IMR-90 (cell line): ENCODE data around the gene ZNF213. TPM values are rescaled to one million over a fixed set of nuclear protein-coding genes. Genes with fewer than 3 reads are reported as not detected.
A peak's percentile ranks its signal among the peaks of the same experiment; 100 is the strongest.

Experiments used
- ATAC-seq: fragments of 200-7000 bp; cut with Tn5 transposase; 2 replicates; pipeline ENCODE4 v1.9.1; 2020; ENCODE audit warnings: low read depth, mild to moderate bottlenecking, moderate library complexity
- BruUV-seq: library from RNA; stranded (reverse); fragments of 400-500 nt; replicated peaks from 2 replicates; lab custom pipeline; 2021; lab: Mats Ljungman, UMichigan
- CTCF ChIA-PET: fragments of 300-600 bp; formaldehyde crosslinking; extraction: SDS; loops from one replicate; lab custom pipeline; 2021; ENCODE audit warnings: antibody characterized with exemption; lab: Yijun Ruan, JAX
- POLR2A ChIA-PET: fragments of 300-600 bp; sonication (Branson Sonifier 250); formaldehyde crosslinking; loops from one replicate; lab custom pipeline; 2022; ENCODE audit warnings: antibody characterized with exemption; ENCODE audit not compliant: unreplicated experiment; lab: Charles Lee
- DNase-seq: peaks from one replicate; pipeline ENCODE4 v3.0.0; 2013
- H2AFZ ChIP-seq: replicated peaks from 2 replicates; pipeline ENCODE3; 2013; ENCODE audit warnings: low read length, mild to moderate bottlenecking; ENCODE audit not compliant: poor library complexity
- H2AK5ac ChIP-seq: 2 replicates; pipeline ENCODE4 v1.6.1; 2013; ENCODE audit warnings: low read depth, low read length, inconsistent platforms
- H2AK9ac ChIP-seq: replicated peaks from 2 replicates; pipeline ENCODE3; 2013; ENCODE audit warnings: mild to moderate bottlenecking, low read depth, low read length, moderate library complexity; ENCODE audit not compliant: poor library complexity
- H2BK120ac ChIP-seq: 2 replicates; pipeline ENCODE4 v1.6.1; 2013; ENCODE audit warnings: low read depth, low read length, inconsistent platforms
- H2BK15ac ChIP-seq: 3 replicates; pipeline ENCODE4 v1.6.1; 2013; ENCODE audit warnings: low read depth, low read length, inconsistent platforms
- H2BK20ac ChIP-seq: 2 replicates; pipeline ENCODE4 v1.6.1; 2013; ENCODE audit warnings: low read depth, mild to moderate bottlenecking, inconsistent platforms, low read length, moderate library complexity
- H2BK5ac ChIP-seq: 2 replicates; pipeline ENCODE4 v1.6.1; 2013; ENCODE audit warnings: mild to moderate bottlenecking, low read depth, low read length, inconsistent platforms; ENCODE audit not compliant: poor library complexity, severe bottlenecking
- H3K14ac ChIP-seq: replicated peaks from 2 replicates; pipeline ENCODE4 v1.6.1; 2013; ENCODE audit warnings: low read depth, low read length, inconsistent platforms
- H3K18ac ChIP-seq: 2 replicates; pipeline ENCODE4 v1.6.1; 2013; ENCODE audit warnings: low read depth, low read length, control low read depth
- H3K23ac ChIP-seq: 2 replicates; pipeline ENCODE4 v1.6.1; 2013; ENCODE audit warnings: low read depth, low read length, inconsistent platforms
- H3K27ac ChIP-seq: 2 replicates; pipeline ENCODE4 v1.5.1; 2013; ENCODE audit warnings: mild to moderate bottlenecking, control low read depth, low read length; ENCODE audit not compliant: insufficient read depth
- H3K27me3 ChIP-seq: 2 replicates; pipeline ENCODE4 v1.6.1; 2013; ENCODE audit warnings: low read length; ENCODE audit not compliant: control insufficient read depth, insufficient read depth
- H3K36me3 ChIP-seq: 2 replicates; pipeline ENCODE4 v1.6.1; 2013; ENCODE audit warnings: low read length, mixed read lengths; ENCODE audit not compliant: control insufficient read depth, insufficient read depth
- H3K4ac ChIP-seq: 2 replicates; pipeline ENCODE4 v1.6.1; 2013; ENCODE audit warnings: low read depth, low read length, inconsistent platforms
- H3K4me1 ChIP-seq: 2 replicates; pipeline ENCODE4 v1.6.1; 2013; ENCODE audit warnings: low read length, mixed read lengths; ENCODE audit not compliant: control insufficient read depth, insufficient read depth
- H3K4me2 ChIP-seq: 2 replicates; pipeline ENCODE4 v1.6.1; 2013; ENCODE audit warnings: low read depth, mild to moderate bottlenecking, control low read depth, low read length, moderate library complexity
- H3K4me3 ChIP-seq: 2 replicates; pipeline ENCODE4 v1.5.1; 2013; ENCODE audit warnings: low read depth, mild to moderate bottlenecking, control low read depth, low read length, moderate library complexity; ENCODE audit not compliant: insufficient read depth
- H3K56ac ChIP-seq: 2 replicates; pipeline ENCODE4 v1.6.1; 2013; ENCODE audit warnings: low read length, inconsistent platforms; ENCODE audit not compliant: insufficient read depth; ENCODE audit errors: extremely low read depth
- H3K79me1 ChIP-seq, 2 experiments: 2 replicates each; pipeline ENCODE4 v1.6.1; 2013; ENCODE audit warnings: low read length in 2 of 2, inconsistent platforms in 1 of 2, low read depth in 1 of 2
- H3K9ac ChIP-seq: 2 replicates; pipeline ENCODE4 v1.6.1; 2013; ENCODE audit warnings: low read depth, low read length, control low read depth
- H3K9me1 ChIP-seq: 2 replicates; pipeline ENCODE4 v1.6.1; 2013; ENCODE audit warnings: low read length, inconsistent platforms; ENCODE audit not compliant: insufficient read depth
- H3K9me3 ChIP-seq: 2 replicates; pipeline ENCODE4 v1.6.1; 2013; ENCODE audit warnings: low read length; ENCODE audit not compliant: control insufficient read depth, insufficient read depth
- H4K20me1 ChIP-seq: 2 replicates; pipeline ENCODE4 v1.6.1; 2013; ENCODE audit warnings: low read length, inconsistent platforms; ENCODE audit not compliant: insufficient read depth
- H4K5ac ChIP-seq: 2 replicates; pipeline ENCODE4 v1.6.1; 2013; ENCODE audit warnings: mild to moderate bottlenecking, low read depth, low read length, control low read depth
- H4K8ac ChIP-seq, 2 experiments: 2 replicates each; pipeline ENCODE4 v1.6.1; 2013; ENCODE audit warnings: low read depth in 2 of 2, low read length in 2 of 2, control low read depth in 1 of 2, inconsistent platforms in 1 of 2
- H4K91ac ChIP-seq: 2 replicates; pipeline ENCODE4 v1.6.1; 2013; ENCODE audit warnings: low read depth, low read length, inconsistent platforms; ENCODE audit not compliant: insufficient read depth
- CEBPB ChIP-seq: IDR thresholded peaks from 2 replicates; pipeline ENCODE4 v1.6.1; 2012; ENCODE audit warnings: low read depth, low read length, improper control_type of control experiment
- CHD1 ChIP-seq: IDR thresholded peaks from 2 replicates; pipeline ENCODE4 v1.6.1; 2012; ENCODE audit warnings: low read depth, low read length, improper control_type of control experiment
- FOS ChIP-seq: fragments of 150-350 bp; IDR thresholded peaks from 2 replicates; pipeline ENCODE4 v1.6.1; 2016; ENCODE audit warnings: low read depth, low read length
- MAFK ChIP-seq: IDR thresholded peaks from 2 replicates; pipeline ENCODE4 v1.6.1; 2012; ENCODE audit warnings: low read depth, low read length, improper control_type of control experiment
- MAZ ChIP-seq: IDR thresholded peaks from 2 replicates; pipeline ENCODE4 v1.6.1; 2012; ENCODE audit warnings: low read depth, mild to moderate bottlenecking, low read length, improper control_type of control experiment, moderate library complexity, borderline replicate concordance
- MXI1 ChIP-seq: IDR thresholded peaks from 2 replicates; pipeline ENCODE4 v1.6.1; 2012; ENCODE audit warnings: low read depth, mild to moderate bottlenecking, low read length, moderate library complexity, borderline replicate concordance
- NFE2L2 ChIP-seq: fragments of 150-350 bp; IDR thresholded peaks from 2 replicates; pipeline ENCODE4 v1.6.1; 2016; ENCODE audit warnings: low read depth, mild to moderate bottlenecking, low read length
- RCOR1 ChIP-seq: IDR thresholded peaks from 2 replicates; pipeline ENCODE4 v1.6.1; 2012; ENCODE audit warnings: mild to moderate bottlenecking, low read length, improper control_type of control experiment; ENCODE audit not compliant: insufficient replicate concordance
- USF2 ChIP-seq: fragments of 150-350 bp; IDR thresholded peaks from 2 replicates; pipeline ENCODE4 v1.6.1; 2017; ENCODE audit warnings: mild to moderate bottlenecking, antibody characterized with exemption, low read length, low read depth
- WGBS, 2 experiments: methylation state at CpG; one replicate each; pipeline versions ENCODE4 v1.1.5 to v1.1.7; 2013; ENCODE audit warnings: missing lambda C conversion rate in 2 of 2; ENCODE audit not compliant: insufficient read length in 1 of 2; ENCODE audit errors: extremely low coverage in 2 of 2; 5-methylcytosine and 5-hydroxymethylcytosine counted together
- dilution Hi-C: fragments of 300-500 bp; cut with HindIII; formaldehyde crosslinking; loops from one replicate; pipeline ENCODE4 v1.14.3; 2018; ENCODE audit warnings: low sequenced_read_pairs; ENCODE audit not compliant: unreplicated experiment
- in situ Hi-C: fragments of 300-500 bp; cut with MboI; formaldehyde crosslinking; loops from 3 replicates; pipeline ENCODE4 v1.14.3; 2019; ENCODE audit warnings: low sequenced_read_pairs, inconsistent platforms, mixed read lengths
- intact Hi-C: fragments of 100-400 bp; cut with micrococcal nuclease; formaldehyde crosslinking; loops from 2 replicates; pipeline ENCODE4 v1.10.0; 2022
- polyA plus RNA-seq, 3 experiments: library from polyadenylated mRNA; depleted of rRNA; stranded (reverse); fragments of >200 nt; gene quantifications; 2 replicates each; pipeline ENCODE4 v1.2.3, GENCODE V29; 2012; ENCODE audit warnings: low replicate concordance in 1 of 3
- total RNA-seq: library from RNA; depleted of rRNA; stranded (reverse); fragments of >200 nt; gene quantifications from 2 replicates; pipeline ENCODE4 v1.2.3, GENCODE V29; 2012

The ZNF213 gene
- total and polyA plus RNA-seq, 2 of the 4 experiments (the other 2 are of a cell fraction), result 0.72 to 4.0 TPM

DNA sequence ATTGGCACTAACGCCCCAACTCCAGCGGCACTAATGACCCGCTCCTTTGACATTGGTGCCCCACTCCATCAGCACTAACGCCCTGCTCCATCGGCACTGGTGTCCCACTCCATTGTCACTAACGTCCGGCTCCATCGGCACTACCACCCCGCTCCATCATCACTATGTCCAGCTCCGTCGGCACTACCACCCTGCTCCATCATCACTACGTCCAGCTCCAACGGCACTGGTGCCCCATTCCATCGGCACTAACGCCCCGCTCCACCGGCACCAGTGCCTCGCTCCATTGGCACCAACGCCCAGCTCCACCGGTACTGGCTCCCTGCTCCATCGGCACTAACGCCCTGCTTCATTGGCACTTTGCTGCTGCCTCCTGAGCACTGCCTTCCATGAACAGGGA lies 7.5 kb downstream of the ZNF213 start:
- Histone ChIP-seq H3K14ac (no peak overlapping the region), H2AK9ac (no peak overlapping the region), H3K18ac (no peak overlapping the region), H3K4me1 (peaks cover 3% of the 10 kb centered on the region), H3K9me3 (no peaks in the 10 kb centered on the region), H2BK120ac (no peak overlapping the region), H3K56ac (no peak overlapping the region), H4K20me1 (no peaks in the 10 kb centered on the region), H2AFZ (peak overlapping the region; percentile 21), H4K5ac (no peak overlapping the region), H3K4me2 (no peak overlapping the region), H4K91ac (no peak overlapping the region), H3K9me1 (0 out of 2 replicates have a peak, but pooled peaks cover 3% of the 10 kb centered on the region), H3K79me1 (peaks cover 7 to 10% of the 10 kb centered on the region in 2 experiments; a peak in 3 of 4 replicates), H2AK5ac (no peak overlapping the region), H3K27me3 (no peaks in the 10 kb centered on the region), H2BK5ac (no peak overlapping the region), H4K8ac (no peak overlapping the region), H3K9ac (no peak overlapping the region), H3K4me3 (no peak overlapping the region), H3K4ac (no peak overlapping the region), H2BK15ac (no peak overlapping the region), H2BK20ac (no peak overlapping the region), H3K23ac (no peak overlapping the region), H3K36me3 (peaks cover 19% of the 10 kb centered on the region), H3K27ac (no peak overlapping the region)
- DNase-seq, result no peak
- POLR2A ChIA-PET, result no interaction called here
- 97% methylated on average over 22 of the region's 22 CpGs; no CpG with 5 or more reads in 1 of the 2 experiments for WGBS, 2 experiments
- ATAC-seq, result no peak
- TF ChIP-seq USF2 (no peak), CHD1 (no peak), RCOR1 (no peak), CEBPB (no peak), FOS (no peak), MXI1 (no peak), MAZ (no peak), MAFK (no peak), NFE2L2 (no peak)
- dilution Hi-C loops (no loop called here), intact Hi-C loops (no loop called here), in situ Hi-C loops (no loop called here)
- BruUV-seq, result no TSS peak
- CTCF ChIA-PET, result no interaction called here
